Measurements from ENCODE around the gene SLC5A10.
A peak's percentile ranks its signal among the peaks of the same experiment; 100 is the strongest.

Gene SLC5A10

DNA sequence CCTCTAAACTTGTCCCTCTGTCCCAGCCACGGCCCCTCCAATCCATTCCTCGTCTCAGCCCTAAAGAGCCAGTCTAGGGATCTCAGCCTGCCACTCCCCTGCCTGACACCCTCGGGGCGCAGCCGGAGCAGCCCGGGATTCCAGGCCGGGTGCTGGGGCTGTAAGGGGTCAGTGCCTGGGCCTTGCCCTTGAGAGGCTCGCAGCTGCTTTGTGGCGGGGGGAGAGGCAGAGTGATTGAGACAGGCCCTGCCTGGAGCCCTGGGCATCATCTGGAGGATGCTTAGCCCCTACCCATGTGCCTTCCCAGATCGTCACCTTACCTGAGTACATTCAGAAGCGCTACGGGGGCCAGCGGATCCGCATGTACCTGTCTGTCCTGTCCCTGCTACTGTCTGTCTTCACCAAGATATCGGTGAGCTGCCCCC, 8.3 kb downstream of the SLC5A10 start:
- H3K9ac ChIP-seq (ENCODE audit: low read depth, low read length), result no peak overlapping the region
- H3K4me3 ChIP-seq (ENCODE audit: low read depth in 1 of 2, low read length in 2 of 2), result no peak overlapping the region
- DNase-seq (no peak), ATAC-seq (ENCODE audit: insufficient read depth, low read depth) (no peak)
- H3K4me2 ChIP-seq (ENCODE audit: insufficient read depth, low read length), result no peak overlapping the region
- TF ChIP-seq, protein P1, sequence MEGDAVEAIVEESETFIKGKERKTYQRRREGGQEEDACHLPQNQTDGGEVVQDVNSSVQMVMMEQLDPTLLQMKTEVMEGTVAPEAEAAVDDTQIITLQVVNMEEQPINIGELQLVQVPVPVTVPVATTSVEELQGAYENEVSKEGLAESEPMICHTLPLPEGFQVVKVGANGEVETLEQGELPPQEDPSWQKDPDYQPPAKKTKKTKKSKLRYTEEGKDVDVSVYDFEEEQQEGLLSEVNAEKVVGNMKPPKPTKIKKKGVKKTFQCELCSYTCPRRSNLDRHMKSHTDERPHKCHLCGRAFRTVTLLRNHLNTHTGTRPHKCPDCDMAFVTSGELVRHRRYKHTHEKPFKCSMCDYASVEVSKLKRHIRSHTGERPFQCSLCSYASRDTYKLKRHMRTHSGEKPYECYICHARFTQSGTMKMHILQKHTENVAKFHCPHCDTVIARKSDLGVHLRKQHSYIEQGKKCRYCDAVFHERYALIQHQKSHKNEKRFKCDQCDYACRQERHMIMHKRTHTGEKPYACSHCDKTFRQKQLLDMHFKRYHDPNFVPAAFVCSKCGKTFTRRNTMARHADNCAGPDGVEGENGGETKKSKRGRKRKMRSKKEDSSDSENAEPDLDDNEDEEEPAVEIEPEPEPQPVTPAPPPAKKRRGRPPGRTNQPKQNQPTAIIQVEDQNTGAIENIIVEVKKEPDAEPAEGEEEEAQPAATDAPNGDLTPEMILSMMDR (IDR thresholded peaks at IDR 0.05; ENCODE audit: borderline replicate concordance, extremely low read depth, low read length, poor library complexity, severe bottlenecking), result no peak
- no peak for TF ChIP-seq EZH2 (IDR thresholded peaks at IDR 0.05; ENCODE audit: borderline replicate concordance, low read depth, low read length, severe bottlenecking)
- peaks cover 10% of the 10 kb centered on the region for H4K20me1 ChIP-seq (ENCODE audit: insufficient read depth, low read length)
- H3K4me1 ChIP-seq (ENCODE audit: insufficient read depth, low read length), result peaks cover 6% of the 10 kb centered on the region
- no peak overlapping the region for H3K27ac ChIP-seq (ENCODE audit: low read length)
- H3K27me3 ChIP-seq (ENCODE audit: insufficient read depth, low read length, poor library complexity), result no peaks in the 10 kb centered on the region
- H3K36me3 ChIP-seq (ENCODE audit: insufficient read depth, low read length), result no peaks in the 10 kb centered on the region
- H3K9me3 ChIP-seq (ENCODE audit: insufficient read depth, low read length, severe bottlenecking), result no peaks in the 10 kb centered on the region
- no peaks in the 10 kb centered on the region for H3K79me2 ChIP-seq (ENCODE audit: insufficient read depth, low read length)
- no peak overlapping the region for H2AFZ ChIP-seq (ENCODE audit: low read depth, low read length)

DNA sequence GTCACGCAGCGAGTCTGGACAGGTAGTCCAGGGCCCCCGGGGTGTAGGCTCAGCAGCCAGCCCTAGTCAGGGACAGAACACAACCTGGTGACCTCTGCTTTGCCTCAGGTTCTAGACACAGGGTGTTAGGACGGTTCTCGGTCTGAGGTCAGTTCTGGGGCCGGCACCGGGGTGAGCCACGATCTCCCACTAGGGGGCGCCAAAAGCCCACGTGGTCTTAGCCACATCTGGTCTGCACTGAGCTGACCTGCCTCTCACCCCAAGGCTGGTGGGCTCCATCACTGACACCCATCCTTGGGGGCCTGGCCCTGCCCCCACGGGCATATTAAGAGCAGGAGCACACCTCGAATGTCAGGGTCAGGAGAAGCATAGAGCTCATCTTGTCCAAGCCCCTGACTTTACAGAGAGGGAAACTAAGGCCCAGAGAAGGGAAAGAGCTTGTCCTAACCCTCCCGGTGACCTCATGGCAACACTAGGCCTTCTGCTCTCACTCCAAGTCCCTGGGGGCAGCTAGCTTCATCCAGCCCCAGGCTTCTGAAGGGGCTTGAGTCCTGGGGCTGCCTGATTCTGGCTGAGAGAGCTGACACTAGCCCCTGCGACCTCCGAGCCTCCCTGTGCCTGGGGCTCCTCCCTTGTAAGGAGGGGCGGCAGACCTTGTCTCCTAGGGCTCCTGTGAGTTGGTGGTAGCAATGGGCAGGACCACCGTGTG, 9.0 kb downstream of the SLC5A10 start:
- Histone ChIP-seq H3K9ac (ENCODE audit: low read depth, low read length) (no peak overlapping the region), H3K27me3 (ENCODE audit: insufficient read depth, low read length, poor library complexity) (no peaks in the 10 kb centered on the region), H4K20me1 (ENCODE audit: insufficient read depth, low read length) (peaks cover 12% of the 10 kb centered on the region), H3K4me1 (ENCODE audit: insufficient read depth, low read length) (no peaks in the 10 kb centered on the region), H3K36me3 (ENCODE audit: insufficient read depth, low read length) (no peaks in the 10 kb centered on the region), H2AFZ (ENCODE audit: low read depth, low read length) (no peak overlapping the region), H3K4me3 (ENCODE audit: low read depth in 1 of 2, low read length in 2 of 2) (no peak overlapping the region), H3K9me3 (ENCODE audit: insufficient read depth, low read length, severe bottlenecking) (no peaks in the 10 kb centered on the region), H3K4me2 (ENCODE audit: insufficient read depth, low read length) (no peak overlapping the region), H3K79me2 (ENCODE audit: insufficient read depth, low read length) (no peaks in the 10 kb centered on the region), H3K27ac (ENCODE audit: low read length) (no peak overlapping the region)
- DNase-seq, result peak; percentile 63
- TF ChIP-seq EZH2 (IDR thresholded peaks at IDR 0.05; ENCODE audit: borderline replicate concordance, low read depth, low read length, severe bottlenecking), result no peak
- TF ChIP-seq, protein P1 (IDR thresholded peaks at IDR 0.05; ENCODE audit: borderline replicate concordance, extremely low read depth, low read length, poor library complexity, severe bottlenecking), result peak; percentile 89
- ATAC-seq (ENCODE audit: insufficient read depth, low read depth), result peak; percentile 87

DNA sequence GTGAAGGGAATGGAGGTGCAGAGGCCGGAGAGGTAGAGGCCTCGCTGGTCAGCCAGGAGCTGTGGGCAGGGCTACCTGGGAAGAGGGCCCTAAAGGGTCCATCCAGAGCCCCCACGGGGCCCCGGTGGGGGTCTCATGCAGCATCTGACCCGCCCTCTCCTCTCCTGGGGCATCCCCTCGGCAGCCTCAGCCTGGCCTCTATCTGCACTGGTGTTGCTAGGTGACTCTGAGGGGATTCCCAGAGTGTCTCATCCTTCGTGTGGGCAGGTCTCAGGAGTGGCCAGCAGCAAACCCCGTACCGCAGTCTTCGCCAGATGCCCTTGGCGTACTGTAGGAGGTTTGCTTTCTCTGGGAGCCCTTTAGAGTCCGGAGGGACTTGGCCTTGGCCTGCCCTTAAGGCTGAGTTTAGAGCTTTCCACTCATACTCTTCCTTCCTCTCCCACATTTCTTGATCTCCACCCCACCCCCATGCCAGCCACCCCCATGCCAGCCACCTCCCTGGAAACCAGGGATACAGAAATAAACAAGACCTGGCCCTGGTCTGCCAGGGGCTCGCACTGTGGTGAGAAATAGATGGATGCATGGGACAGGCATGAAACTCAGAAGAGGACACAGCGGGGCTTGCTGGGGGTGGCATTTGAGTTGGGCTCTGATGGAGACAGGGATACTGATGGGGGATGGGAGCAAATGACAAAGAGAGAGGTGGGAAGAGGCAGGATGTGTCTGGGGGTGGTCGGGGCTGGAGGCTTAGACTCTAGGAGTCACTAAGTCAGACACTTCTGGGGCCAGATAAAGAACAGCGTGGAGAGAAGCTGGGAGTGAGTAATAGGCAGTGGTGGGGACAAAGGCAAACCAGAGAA, 9.9 kb downstream of the SLC5A10 start:
- no peak for TF ChIP-seq EZH2 (IDR thresholded peaks at IDR 0.05; ENCODE audit: borderline replicate concordance, low read depth, low read length, severe bottlenecking)
- TF ChIP-seq, protein P1 (IDR thresholded peaks at IDR 0.05; ENCODE audit: borderline replicate concordance, extremely low read depth, low read length, poor library complexity, severe bottlenecking), result no peak
- Histone ChIP-seq H3K9ac (ENCODE audit: low read depth, low read length) (no peak overlapping the region), H3K36me3 (ENCODE audit: insufficient read depth, low read length) (no peaks in the 10 kb centered on the region), H3K27ac (ENCODE audit: low read length) (no peak overlapping the region), H4K20me1 (ENCODE audit: insufficient read depth, low read length) (peaks cover 14% of the 10 kb centered on the region), H3K4me2 (ENCODE audit: insufficient read depth, low read length) (no peak overlapping the region), H3K4me1 (ENCODE audit: insufficient read depth, low read length) (no peaks in the 10 kb centered on the region), H3K9me3 (ENCODE audit: insufficient read depth, low read length, severe bottlenecking) (no peaks in the 10 kb centered on the region), H3K79me2 (ENCODE audit: insufficient read depth, low read length) (no peaks in the 10 kb centered on the region), H3K4me3 (ENCODE audit: low read depth in 1 of 2, low read length in 2 of 2) (no peak overlapping the region), H2AFZ (ENCODE audit: low read depth, low read length) (no peak overlapping the region), H3K27me3 (ENCODE audit: insufficient read depth, low read length, poor library complexity) (no peaks in the 10 kb centered on the region)
- ATAC-seq (ENCODE audit: insufficient read depth, low read depth), result no peak
- no peak for DNase-seq

Data from DND-41 (cell line).